ENCODE data around the gene BCL2L2. TPM values are rescaled to one million over a fixed set of nuclear protein-coding genes. Genes with fewer than 3 reads are reported as not detected.

Gene BCL2L2
- total and polyA plus RNA-seq, 10 of the 15 experiments (the other 5 are each of a cell fraction or from before 2014, with no cell fraction given) = 1.4 to 14.7 (median 7.1) TPM

- no peak for TF ChIP-seq REST (IDR thresholded peaks at IDR 0.05; ENCODE audit: low read depth, low read length)
- TF ChIP-seq SP1 (IDR thresholded peaks at IDR 0.05; ENCODE audit: low read depth, low read length) = peak; percentile 43
- TF ChIP-seq CUX1 (IDR thresholded peaks at IDR 0.05; ENCODE audit: insufficient replicate concordance, low read depth, low read length) = no peak
- no peak for TF ChIP-seq EZH2 (IDR thresholded peaks at IDR 0.05; ENCODE audit: borderline replicate concordance, control insufficient read depth, low read depth, low read length)
- TF ChIP-seq, protein P1, sequence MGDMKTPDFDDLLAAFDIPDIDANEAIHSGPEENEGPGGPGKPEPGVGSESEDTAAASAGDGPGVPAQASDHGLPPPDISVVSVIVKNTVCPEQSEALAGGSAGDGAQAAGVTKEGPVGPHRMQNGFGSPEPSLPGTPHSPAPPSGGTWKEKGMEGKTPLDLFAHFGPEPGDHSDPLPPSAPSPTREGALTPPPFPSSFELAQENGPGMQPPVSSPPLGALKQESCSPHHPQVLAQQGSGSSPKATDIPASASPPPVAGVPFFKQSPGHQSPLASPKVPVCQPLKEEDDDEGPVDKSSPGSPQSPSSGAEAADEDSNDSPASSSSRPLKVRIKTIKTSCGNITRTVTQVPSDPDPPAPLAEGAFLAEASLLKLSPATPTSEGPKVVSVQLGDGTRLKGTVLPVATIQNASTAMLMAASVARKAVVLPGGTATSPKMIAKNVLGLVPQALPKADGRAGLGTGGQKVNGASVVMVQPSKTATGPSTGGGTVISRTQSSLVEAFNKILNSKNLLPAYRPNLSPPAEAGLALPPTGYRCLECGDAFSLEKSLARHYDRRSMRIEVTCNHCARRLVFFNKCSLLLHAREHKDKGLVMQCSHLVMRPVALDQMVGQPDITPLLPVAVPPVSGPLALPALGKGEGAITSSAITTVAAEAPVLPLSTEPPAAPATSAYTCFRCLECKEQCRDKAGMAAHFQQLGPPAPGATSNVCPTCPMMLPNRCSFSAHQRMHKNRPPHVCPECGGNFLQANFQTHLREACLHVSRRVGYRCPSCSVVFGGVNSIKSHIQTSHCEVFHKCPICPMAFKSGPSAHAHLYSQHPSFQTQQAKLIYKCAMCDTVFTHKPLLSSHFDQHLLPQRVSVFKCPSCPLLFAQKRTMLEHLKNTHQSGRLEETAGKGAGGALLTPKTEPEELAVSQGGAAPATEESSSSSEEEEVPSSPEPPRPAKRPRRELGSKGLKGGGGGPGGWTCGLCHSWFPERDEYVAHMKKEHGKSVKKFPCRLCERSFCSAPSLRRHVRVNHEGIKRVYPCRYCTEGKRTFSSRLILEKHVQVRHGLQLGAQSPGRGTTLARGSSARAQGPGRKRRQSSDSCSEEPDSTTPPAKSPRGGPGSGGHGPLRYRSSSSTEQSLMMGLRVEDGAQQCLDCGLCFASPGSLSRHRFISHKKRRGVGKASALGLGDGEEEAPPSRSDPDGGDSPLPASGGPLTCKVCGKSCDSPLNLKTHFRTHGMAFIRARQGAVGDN (IDR thresholded peaks at IDR 0.05) = no peak
- TF ChIP-seq NFYB (IDR thresholded peaks at IDR 0.05; ENCODE audit: insufficient read depth, low read depth, low read length) = no peak
- TF ChIP-seq YBX1 (IDR thresholded peaks at IDR 0.05) = no peak
- TF ChIP-seq ESRRA (IDR thresholded peaks at IDR 0.05; ENCODE audit: low read length) = no peak
- no peak for TF ChIP-seq ZSCAN29 (IDR thresholded peaks at IDR 0.05)
- TF ChIP-seq MYB (IDR thresholded peaks at IDR 0.05; ENCODE audit: borderline replicate concordance, low read depth, low read length) = no peak
- no peak for TF ChIP-seq RBBP5 (conservative IDR thresholded peaks at IDR 0.05)
- TF ChIP-seq, protein P2, sequence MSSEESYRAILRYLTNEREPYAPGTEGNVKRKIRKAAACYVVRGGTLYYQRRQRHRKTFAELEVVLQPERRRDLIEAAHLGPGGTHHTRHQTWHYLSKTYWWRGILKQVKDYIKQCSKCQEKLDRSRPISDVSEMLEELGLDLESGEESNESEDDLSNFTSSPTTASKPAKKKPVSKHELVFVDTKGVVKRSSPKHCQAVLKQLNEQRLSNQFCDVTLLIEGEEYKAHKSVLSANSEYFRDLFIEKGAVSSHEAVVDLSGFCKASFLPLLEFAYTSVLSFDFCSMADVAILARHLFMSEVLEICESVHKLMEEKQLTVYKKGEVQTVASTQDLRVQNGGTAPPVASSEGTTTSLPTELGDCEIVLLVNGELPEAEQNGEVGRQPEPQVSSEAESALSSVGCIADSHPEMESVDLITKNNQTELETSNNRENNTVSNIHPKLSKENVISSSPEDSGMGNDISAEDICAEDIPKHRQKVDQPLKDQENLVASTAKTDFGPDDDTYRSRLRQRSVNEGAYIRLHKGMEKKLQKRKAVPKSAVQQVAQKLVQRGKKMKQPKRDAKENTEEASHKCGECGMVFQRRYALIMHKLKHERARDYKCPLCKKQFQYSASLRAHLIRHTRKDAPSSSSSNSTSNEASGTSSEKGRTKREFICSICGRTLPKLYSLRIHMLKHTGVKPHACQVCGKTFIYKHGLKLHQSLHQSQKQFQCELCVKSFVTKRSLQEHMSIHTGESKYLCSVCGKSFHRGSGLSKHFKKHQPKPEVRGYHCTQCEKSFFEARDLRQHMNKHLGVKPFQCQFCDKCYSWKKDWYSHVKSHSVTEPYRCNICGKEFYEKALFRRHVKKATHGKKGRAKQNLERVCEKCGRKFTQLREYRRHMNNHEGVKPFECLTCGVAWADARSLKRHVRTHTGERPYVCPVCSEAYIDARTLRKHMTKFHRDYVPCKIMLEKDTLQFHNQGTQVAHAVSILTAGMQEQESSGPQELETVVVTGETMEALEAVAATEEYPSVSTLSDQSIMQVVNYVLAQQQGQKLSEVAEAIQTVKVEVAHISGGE (CRISPR knock-in tag; IDR thresholded peaks at IDR 0.05) = no peak
Measured at GRCh38 chr14:23306412-23307145, at the start of gene BCL2L2 (continued).

Data from GM12878 (cell line).